ENCODE data around the gene DEPDC5.

Gene DEPDC5

DNA sequence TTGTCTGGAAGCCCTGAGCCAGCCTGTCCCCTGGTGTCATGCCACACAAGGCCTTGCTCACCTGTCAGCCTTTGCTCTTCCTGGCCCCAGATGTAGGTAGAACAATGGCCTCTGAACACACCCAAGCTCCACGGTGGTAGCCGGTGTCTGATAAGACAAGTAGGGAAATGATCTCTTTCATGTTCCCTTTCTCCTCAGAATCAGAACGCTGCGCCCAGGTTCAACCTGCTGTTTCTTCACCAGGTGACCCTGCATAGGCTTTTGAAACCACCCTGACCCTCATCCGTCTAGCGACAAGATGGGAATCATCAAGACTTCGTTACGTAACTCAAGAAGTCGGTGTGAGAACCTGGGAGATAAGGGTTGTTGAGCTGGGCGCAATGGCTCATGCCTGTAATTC, 161.8 kb downstream of the DEPDC5 start:
- TF ChIP-seq CTCF (IDR thresholded peaks at IDR 0.05; ENCODE audit: low read depth, low read length) = no peak
- no peak overlapping the region for H3K4me3 ChIP-seq (ENCODE audit: low read depth, low read length)

DNA sequence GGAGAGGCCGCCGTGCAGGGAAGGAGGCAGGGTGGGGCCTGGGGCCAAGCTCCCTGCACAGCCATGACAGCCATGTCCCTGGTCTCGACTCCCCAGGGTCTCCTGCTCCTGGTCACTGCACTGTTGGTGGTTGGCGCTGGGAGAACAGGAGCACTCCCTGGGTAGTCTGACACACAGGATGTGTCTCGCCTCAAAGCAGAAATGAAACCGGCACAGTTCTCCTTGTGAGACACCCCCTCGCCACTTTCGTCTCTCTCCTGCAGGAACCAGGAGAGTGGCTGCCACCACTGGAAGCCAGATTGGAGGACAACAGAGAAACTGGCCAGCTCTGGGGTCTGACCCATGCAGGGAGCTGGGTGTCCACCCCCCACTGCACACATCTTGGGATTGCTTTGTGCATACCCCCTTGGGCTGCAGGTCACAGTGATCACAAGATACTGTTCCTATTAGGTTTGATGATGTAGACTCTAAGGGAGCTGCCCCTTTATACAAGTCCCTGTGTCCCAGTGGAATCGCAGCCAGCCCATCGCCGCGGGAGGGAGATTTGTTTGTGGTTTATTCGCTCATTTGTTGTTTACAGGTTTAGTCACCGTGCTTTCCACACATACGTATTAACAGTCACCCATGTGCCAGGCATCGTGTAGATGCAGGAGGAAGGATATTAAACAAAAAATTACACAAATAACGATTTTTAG, 163.6 kb downstream of the DEPDC5 start:
- no peak for TF ChIP-seq CTCF (IDR thresholded peaks at IDR 0.05; ENCODE audit: low read depth, low read length)
- H3K4me3 ChIP-seq (ENCODE audit: low read depth, low read length) = no peak overlapping the region

GRCh38 chr22:31919730-31920129, 165.9 kb downstream of the DEPDC5 start:
- TF ChIP-seq CTCF (IDR thresholded peaks at IDR 0.05; ENCODE audit: low read depth, low read length) = no peak
- H3K4me3 ChIP-seq (ENCODE audit: low read depth, low read length) = no peak overlapping the region

DNA sequence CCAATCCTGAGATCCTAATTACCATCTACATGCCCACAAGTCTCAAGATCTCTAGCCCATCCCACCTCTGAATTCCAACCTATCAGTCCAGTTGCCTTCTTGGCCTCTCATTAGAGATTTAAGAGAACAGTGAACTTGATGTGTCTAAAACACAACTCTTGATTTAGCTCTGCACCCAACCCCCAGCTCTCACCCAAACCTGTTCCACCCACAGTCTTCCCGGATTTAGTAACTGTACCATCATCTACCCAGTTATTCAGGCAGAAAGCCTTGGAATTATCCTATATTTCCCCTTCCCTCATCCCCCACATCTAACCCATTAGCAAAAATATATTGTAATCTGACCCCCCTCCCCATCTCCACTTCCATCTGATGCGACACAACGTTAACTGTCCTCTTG, 166.5 kb downstream of the DEPDC5 start:
- TF ChIP-seq CTCF (IDR thresholded peaks at IDR 0.05; ENCODE audit: low read depth, low read length) = no peak
- no peak overlapping the region for H3K4me3 ChIP-seq (ENCODE audit: low read depth, low read length)

DNA sequence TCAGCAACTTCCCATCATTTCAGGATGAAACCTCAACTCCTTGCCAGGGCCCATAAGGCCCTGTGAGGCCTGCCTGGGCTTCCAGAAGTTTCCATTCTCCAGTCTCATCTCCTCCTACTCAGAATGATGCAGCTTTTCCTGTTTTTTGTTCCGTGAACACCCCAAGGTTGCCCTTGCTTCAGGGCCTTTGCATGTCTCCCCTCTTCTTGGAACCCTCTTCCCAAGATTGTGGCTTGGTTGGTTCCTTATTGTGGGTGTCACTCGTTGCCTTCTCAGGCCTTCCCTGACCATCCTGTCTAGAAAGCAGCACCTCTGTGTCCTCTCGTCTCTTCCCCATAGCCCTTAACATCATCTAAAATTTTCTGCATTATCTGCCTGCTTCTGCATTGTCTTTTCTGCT, 167.3 kb downstream of the DEPDC5 start:
- TF ChIP-seq CTCF (IDR thresholded peaks at IDR 0.05; ENCODE audit: low read depth, low read length) = no peak
- no peak overlapping the region for H3K4me3 ChIP-seq (ENCODE audit: low read depth, low read length)

- no peak for TF ChIP-seq CTCF (IDR thresholded peaks at IDR 0.05; ENCODE audit: low read depth, low read length)
- H3K4me3 ChIP-seq (ENCODE audit: low read depth, low read length) = no peak overlapping the region
Observed at GRCh38 chr22:31922534-31922933, 168.7 kb downstream of the DEPDC5 start.

DNA sequence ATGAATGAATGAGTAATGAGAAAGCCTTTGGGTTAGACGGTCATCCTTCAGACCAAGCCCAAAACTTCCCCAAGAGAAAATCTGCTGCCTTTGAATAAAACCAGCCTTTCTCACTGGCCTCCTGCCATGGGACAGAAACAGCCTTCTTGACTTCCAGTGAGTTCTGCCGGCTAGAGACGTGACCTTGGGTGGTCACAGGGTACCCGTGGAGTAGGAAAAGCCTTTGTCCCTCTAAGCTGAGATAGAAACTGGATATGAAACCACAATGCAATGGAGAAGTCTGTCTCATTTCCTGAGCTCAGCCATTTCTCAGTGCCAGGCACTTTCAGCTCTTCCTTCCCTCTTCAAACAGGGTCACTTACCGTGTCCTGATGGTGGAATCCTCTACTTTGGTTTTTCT, 169.3 kb downstream of the DEPDC5 start:
- no peak overlapping the region for H3K4me3 ChIP-seq (ENCODE audit: low read depth, low read length)
- TF ChIP-seq CTCF (IDR thresholded peaks at IDR 0.05; ENCODE audit: low read depth, low read length) = no peak
